Measurements from ENCODE around the gene DEF6.

GRCh38 chr6:35354361-35355135 is 56.9 kb downstream of the DEF6 start:
- no peak for TF ChIP-seq CTCF (IDR thresholded peaks at IDR 0.05; ENCODE audit: low read depth, low read length)
- TF ChIP-seq EZH2phosphoT487 (IDR thresholded peaks at IDR 0.05; ENCODE audit: low read depth), result no peak
